Liver (tissue), 9 donors: Measurements from ENCODE around the gene SH3BP2. TPM values are rescaled to one million over a fixed set of nuclear protein-coding genes. Genes with fewer than 3 reads are reported as not detected.

Source experiments
- DNase-seq: peaks from one replicate; pipeline ENCODE4 v3.0.0-alpha.2; 2017; ENCODE audit warnings: low spot score
- H3K27ac ChIP-seq, 2 donors: one replicate each; pipeline ENCODE4 v1.7.0; 2013; ENCODE audit warnings: inconsistent platforms in 2 of 2, low read length in 2 of 2, control low read depth in 1 of 2, low read depth in 1 of 2, mild to moderate bottlenecking in 1 of 2
- H3K27me3 ChIP-seq, 4 donors: one replicate each; pipeline versions ENCODE4 v1.6.1 to v1.7.0; 2013; ENCODE audit warnings: low read length in 3 of 4, inconsistent platforms in 1 of 4, mild to moderate bottlenecking in 1 of 4, moderate library complexity in 1 of 4; ENCODE audit not compliant: control insufficient read depth in 4 of 4, insufficient read depth in 4 of 4
- H3K36me3 ChIP-seq, 4 donors: one replicate each; pipeline versions ENCODE4 v1.6.1 to v1.7.0; 2013; ENCODE audit warnings: low read length in 3 of 4, mild to moderate bottlenecking in 3 of 4, low read depth in 1 of 4, moderate library complexity in 1 of 4; ENCODE audit not compliant: control insufficient read depth in 4 of 4, insufficient read depth in 3 of 4
- H3K4me1 ChIP-seq, 4 donors: one replicate each; pipeline versions ENCODE4 v1.6.1 to v1.7.0; 2013; ENCODE audit warnings: low read length in 3 of 4, mild to moderate bottlenecking in 3 of 4, moderate library complexity in 1 of 4; ENCODE audit not compliant: control insufficient read depth in 4 of 4, insufficient read depth in 4 of 4
- H3K4me3 ChIP-seq, 3 donors: one replicate each; pipeline versions ENCODE4 v1.6.1 to v1.7.0; 2013; ENCODE audit warnings: low read length in 3 of 3, control low read depth in 1 of 3, low read depth in 1 of 3, mild to moderate bottlenecking in 1 of 3
- H3K9ac ChIP-seq, 2 donors: one replicate each; pipeline ENCODE4 v1.7.0; 2013; ENCODE audit warnings: low read length in 2 of 2, mild to moderate bottlenecking in 2 of 2, moderate library complexity in 2 of 2, control low read depth in 1 of 2, low read depth in 1 of 2
- H3K9me3 ChIP-seq, 4 donors: one replicate each; pipeline versions ENCODE4 v1.6.1 to v1.7.0; 2013; ENCODE audit warnings: low read length in 3 of 4; ENCODE audit not compliant: control insufficient read depth in 4 of 4
- EGR1 ChIP-seq, 2 donors: IDR thresholded peaks; 2 replicates each; pipeline ENCODE4 v1.6.1; 2016 to 2018; ENCODE audit warnings: antibody characterized with exemption in 2 of 2, low read depth in 2 of 2
- FOXA2 ChIP-seq: IDR thresholded peaks from 2 replicates; pipeline ENCODE4 v1.6.1; 2016; ENCODE audit warnings: antibody characterized with exemption
- GABPA ChIP-seq, 2 donors: IDR thresholded peaks in 1 of 2; conservative IDR thresholded peaks in 1 of 2; 2 replicates each; pipeline ENCODE4 v1.6.1; 2016; ENCODE audit warnings: antibody characterized with exemption in 2 of 2, mild to moderate bottlenecking in 1 of 2, moderate library complexity in 1 of 2
- HNF4A ChIP-seq, 2 donors: conservative IDR thresholded peaks; 2 replicates each; pipeline ENCODE4 v1.6.1; 2016; ENCODE audit warnings: antibody characterized with exemption in 2 of 2, mild to moderate bottlenecking in 2 of 2
- HNF4G ChIP-seq: IDR thresholded peaks from 2 replicates; pipeline ENCODE4 v1.6.1; 2016; ENCODE audit warnings: antibody characterized with exemption
- NR2F2 ChIP-seq: IDR thresholded peaks from 2 replicates; pipeline ENCODE4 v1.6.1; 2016; ENCODE audit warnings: antibody characterized with exemption
- RXRA ChIP-seq, 2 donors: IDR thresholded peaks; 2 replicates each; pipeline ENCODE4 v1.6.1; 2017 to 2018; ENCODE audit warnings: antibody characterized with exemption in 2 of 2, mild to moderate bottlenecking in 1 of 2
- SP1 ChIP-seq: IDR thresholded peaks from 2 replicates; pipeline ENCODE4 v1.6.1; 2018; ENCODE audit warnings: antibody characterized with exemption, mild to moderate bottlenecking
- TAF1 ChIP-seq: conservative IDR thresholded peaks from 2 replicates; pipeline ENCODE4 v1.6.1; 2016; ENCODE audit warnings: antibody characterized with exemption, mild to moderate bottlenecking
- YY1 ChIP-seq: IDR thresholded peaks from 2 replicates; pipeline ENCODE4 v1.6.1; 2016; ENCODE audit warnings: antibody characterized with exemption, mild to moderate bottlenecking
- WGBS: extraction: QIAGEN DNeasy Blood & Tissue Kit; methylation state at CpG from one replicate; pipeline ENCODE4 v1.1.7; 2013; 5-methylcytosine and 5-hydroxymethylcytosine counted together
- polyA plus RNA-seq, 2 donors: library from polyadenylated mRNA; stranded (reverse) in 1 of 2; unstranded in 1 of 2; fragments of 200-250 nt in 1 of 2; fragments of >200 nt in 1 of 2; fragmentation: Nextera tagmentation in 1 of 2; extraction: Ambion mirVana in 1 of 2; gene quantifications; one replicate each; pipeline versions ENCODE4 v1.2.1 to v1.2.3, GENCODE V29; 2013 to 2015
- total RNA-seq, 2 donors: library from RNA; depleted of rRNA; stranded (reverse); fragments of >200 nt; gene quantifications; one replicate each; pipeline ENCODE4 v1.2.3, GENCODE V29; 2014
- TF ChIP-seq, protein P1 (sequence below): IDR thresholded peaks from 2 replicates; pipeline ENCODE4 v1.6.1; 2016; ENCODE audit warnings: antibody characterized with exemption
- TF ChIP-seq, protein P2 (sequence below): IDR thresholded peaks from 2 replicates; pipeline ENCODE4 v1.6.1; 2016; ENCODE audit warnings: antibody characterized with exemption
- TF ChIP-seq, protein P3 (sequence below): IDR thresholded peaks from 2 replicates; pipeline ENCODE4 v1.6.1; 2016; ENCODE audit warnings: antibody characterized with exemption
- TF ChIP-seq, protein P4 (sequence below): fragments of 150-350 bp; IDR thresholded peaks from 2 replicates; pipeline ENCODE4 v1.5.1; 2017; ENCODE audit warnings: improper control_type of control experiment, low read depth, low read length; ENCODE audit not compliant: missing input control
- TF ChIP-seq, protein P5 (sequence below): IDR thresholded peaks from 2 replicates; pipeline ENCODE4 v1.6.1; 2016; ENCODE audit warnings: antibody characterized with exemption, mild to moderate bottlenecking
- donor health status: healthy.
- donor health status: healthy.
- donor health status: healthy.
- donor health status: healthy.
- donor health status: healthy.

Gene SH3BP2
- total and polyA plus RNA-seq, 4 donors: 17.9 to 80.2 (median 38.5) TPM

DNA sequence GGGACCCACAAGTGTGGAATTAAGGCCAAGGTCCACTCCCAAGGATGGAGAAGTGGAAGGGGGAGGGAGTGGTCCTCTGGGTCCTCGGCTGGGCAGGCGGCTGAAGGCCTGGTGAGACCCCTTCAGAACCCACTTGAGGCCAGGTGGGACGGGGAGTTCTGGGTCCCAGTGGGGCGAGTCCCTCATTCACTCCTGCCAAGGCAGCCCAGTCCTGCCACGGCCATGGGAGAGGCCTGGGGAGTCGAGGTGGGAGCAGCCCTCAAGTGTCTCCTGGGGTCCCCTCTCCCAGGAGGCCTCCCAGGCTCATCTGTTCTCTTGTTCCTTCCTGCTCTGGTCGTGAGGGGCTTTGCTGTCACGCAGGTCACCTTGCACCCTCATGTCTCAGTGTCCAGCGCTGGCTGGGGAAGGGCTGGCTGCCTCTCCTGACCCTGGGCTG is 6.1 kb upstream of the SH3BP2 start:
- Histone ChIP-seq H3K9ac (no peak overlapping the region), H3K27ac (no peak overlapping the region), H3K4me1 (peaks cover 22 to 36% (median 27%) of the 10 kb centered on the region in 4 donors), H3K9me3 (no peaks in the 10 kb centered on the region), H3K36me3 (no peaks in the 10 kb centered on the region), H3K27me3 (no peaks in the 10 kb centered on the region), H3K4me3 (no peak overlapping the region)
- no peak for DNase-seq
- TF ChIP-seq, protein P1, sequence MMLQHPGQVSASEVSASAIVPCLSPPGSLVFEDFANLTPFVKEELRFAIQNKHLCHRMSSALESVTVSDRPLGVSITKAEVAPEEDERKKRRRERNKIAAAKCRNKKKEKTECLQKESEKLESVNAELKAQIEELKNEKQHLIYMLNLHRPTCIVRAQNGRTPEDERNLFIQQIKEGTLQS: no peak
- no peak for TF ChIP-seq SP1
- no peak for TF ChIP-seq TAF1
- TF ChIP-seq GABPA (IDR thresholded peaks at IDR 0.05 in 1 of 2, conservative IDR thresholded peaks at IDR 0.05 in 1 of 2): no peak
- no peak for TF ChIP-seq HNF4A (conservative IDR thresholded peaks at IDR 0.05)
- TF ChIP-seq EGR1 (IDR thresholded peaks at IDR 0.05; ENCODE audit: low read depth in 2 of 2): no peak
- 87% methylated on average over 9 of the region's 9 CpGs for WGBS

DNA sequence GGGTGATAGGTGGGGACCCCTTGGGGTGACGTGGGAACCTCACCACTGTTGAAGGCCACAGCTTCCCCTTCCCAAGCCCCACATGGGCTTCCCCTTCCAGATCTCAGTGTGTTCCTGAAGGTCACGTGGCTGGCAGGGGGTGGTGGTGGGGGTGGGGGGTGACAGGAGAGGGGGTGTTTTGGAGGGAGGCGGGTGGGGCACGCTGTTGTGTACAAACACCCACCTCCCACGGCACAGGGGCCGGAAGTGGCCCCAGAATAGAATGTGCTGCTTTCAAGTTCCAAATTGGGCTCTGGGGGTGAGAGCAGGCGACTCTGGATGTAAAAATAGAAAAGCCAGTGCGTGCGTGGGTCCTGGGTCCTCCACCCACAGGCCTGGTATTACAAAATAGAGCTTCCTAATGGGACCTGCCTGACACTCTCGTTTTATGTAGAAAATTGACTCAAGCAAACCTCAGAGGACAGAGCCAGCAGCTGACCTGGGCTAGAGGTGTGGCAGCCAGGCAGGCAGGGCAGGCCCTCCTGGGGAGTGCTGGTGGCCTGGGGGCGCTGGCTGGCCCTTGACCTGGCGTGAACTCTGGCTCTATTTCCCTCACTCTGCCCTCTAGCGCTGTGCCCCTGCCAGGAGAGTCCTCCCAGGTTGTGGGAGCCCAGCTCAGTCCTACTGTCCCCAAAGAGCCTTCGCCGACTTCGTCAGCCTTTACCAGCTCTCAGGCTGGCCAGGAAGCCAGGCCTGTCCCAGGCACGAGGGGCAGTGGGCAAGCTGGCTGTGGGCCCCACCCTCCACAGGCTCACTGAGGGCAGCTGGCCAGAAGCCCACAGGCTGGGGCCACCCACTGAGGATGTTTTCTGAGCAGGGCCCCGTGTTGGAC is 5.4 kb upstream of the SH3BP2 start:
- 72% methylated on average over 18 of the region's 18 CpGs for WGBS
- Histone ChIP-seq H3K9me3 (no peaks in the 10 kb centered on the region), H3K27me3 (no peaks in the 10 kb centered on the region), H3K27ac (peak overlapping the region in 1 of 2 donors; percentile 52), H3K36me3 (no peaks in the 10 kb centered on the region), H3K4me1 (peaks cover 25 to 42% (median 33%) of the 10 kb centered on the region in 4 donors), H3K9ac (no peak overlapping the region), H3K4me3 (no peak overlapping the region)
- peak in 1 of 2 donors; percentile 11 for TF ChIP-seq RXRA (IDR thresholded peaks at IDR 0.05)
- TF ChIP-seq, protein P2, sequence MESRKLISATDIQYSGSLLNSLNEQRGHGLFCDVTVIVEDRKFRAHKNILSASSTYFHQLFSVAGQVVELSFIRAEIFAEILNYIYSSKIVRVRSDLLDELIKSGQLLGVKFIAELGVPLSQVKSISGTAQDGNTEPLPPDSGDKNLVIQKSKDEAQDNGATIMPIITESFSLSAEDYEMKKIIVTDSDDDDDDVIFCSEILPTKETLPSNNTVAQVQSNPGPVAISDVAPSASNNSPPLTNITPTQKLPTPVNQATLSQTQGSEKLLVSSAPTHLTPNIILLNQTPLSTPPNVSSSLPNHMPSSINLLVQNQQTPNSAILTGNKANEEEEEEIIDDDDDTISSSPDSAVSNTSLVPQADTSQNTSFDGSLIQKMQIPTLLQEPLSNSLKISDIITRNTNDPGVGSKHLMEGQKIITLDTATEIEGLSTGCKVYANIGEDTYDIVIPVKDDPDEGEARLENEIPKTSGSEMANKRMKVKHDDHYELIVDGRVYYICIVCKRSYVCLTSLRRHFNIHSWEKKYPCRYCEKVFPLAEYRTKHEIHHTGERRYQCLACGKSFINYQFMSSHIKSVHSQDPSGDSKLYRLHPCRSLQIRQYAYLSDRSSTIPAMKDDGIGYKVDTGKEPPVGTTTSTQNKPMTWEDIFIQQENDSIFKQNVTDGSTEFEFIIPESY: no peak
- TF ChIP-seq, protein P3, sequence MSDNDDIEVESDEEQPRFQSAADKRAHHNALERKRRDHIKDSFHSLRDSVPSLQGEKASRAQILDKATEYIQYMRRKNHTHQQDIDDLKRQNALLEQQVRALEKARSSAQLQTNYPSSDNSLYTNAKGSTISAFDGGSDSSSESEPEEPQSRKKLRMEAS: no peak
- peak; percentile 35 for DNase-seq

DNA sequence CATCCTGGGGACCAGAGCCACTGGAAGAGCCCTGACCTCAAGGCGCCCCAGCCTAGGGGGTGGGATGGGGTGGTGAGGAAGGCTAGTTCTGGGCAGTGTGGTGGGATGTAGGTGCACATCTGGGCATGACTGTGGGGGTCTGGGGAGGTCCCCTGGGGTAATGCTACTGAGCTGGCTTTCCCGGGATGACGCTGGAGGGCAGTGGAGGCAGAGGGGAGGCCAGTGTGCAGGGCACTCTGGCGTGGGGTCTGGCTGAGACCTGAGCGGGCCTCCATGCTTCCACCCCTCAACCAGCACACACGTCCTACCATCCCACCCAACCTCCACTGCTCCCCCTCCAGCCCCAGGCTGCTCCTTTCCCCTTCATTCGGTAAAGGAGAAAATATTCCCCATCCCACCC is 4.8 kb upstream of the SH3BP2 start:
- no peaks in the 10 kb centered on the region for H3K27me3 ChIP-seq
- no peak for DNase-seq
- no peak overlapping the region for H3K4me3 ChIP-seq
- no peaks in the 10 kb centered on the region for H3K36me3 ChIP-seq
- no peak overlapping the region for H3K9ac ChIP-seq
- H3K27ac ChIP-seq: peak overlapping the region in 1 of 2 donors; percentile 52
- no peaks in the 10 kb centered on the region for H3K9me3 ChIP-seq
- TF ChIP-seq, protein P4, sequence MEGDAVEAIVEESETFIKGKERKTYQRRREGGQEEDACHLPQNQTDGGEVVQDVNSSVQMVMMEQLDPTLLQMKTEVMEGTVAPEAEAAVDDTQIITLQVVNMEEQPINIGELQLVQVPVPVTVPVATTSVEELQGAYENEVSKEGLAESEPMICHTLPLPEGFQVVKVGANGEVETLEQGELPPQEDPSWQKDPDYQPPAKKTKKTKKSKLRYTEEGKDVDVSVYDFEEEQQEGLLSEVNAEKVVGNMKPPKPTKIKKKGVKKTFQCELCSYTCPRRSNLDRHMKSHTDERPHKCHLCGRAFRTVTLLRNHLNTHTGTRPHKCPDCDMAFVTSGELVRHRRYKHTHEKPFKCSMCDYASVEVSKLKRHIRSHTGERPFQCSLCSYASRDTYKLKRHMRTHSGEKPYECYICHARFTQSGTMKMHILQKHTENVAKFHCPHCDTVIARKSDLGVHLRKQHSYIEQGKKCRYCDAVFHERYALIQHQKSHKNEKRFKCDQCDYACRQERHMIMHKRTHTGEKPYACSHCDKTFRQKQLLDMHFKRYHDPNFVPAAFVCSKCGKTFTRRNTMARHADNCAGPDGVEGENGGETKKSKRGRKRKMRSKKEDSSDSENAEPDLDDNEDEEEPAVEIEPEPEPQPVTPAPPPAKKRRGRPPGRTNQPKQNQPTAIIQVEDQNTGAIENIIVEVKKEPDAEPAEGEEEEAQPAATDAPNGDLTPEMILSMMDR: no peak
- no peak for TF ChIP-seq FOXA2
- no peak for TF ChIP-seq NR2F2
- no peak for TF ChIP-seq YY1
- no peak for TF ChIP-seq TAF1
- TF ChIP-seq, protein P5, sequence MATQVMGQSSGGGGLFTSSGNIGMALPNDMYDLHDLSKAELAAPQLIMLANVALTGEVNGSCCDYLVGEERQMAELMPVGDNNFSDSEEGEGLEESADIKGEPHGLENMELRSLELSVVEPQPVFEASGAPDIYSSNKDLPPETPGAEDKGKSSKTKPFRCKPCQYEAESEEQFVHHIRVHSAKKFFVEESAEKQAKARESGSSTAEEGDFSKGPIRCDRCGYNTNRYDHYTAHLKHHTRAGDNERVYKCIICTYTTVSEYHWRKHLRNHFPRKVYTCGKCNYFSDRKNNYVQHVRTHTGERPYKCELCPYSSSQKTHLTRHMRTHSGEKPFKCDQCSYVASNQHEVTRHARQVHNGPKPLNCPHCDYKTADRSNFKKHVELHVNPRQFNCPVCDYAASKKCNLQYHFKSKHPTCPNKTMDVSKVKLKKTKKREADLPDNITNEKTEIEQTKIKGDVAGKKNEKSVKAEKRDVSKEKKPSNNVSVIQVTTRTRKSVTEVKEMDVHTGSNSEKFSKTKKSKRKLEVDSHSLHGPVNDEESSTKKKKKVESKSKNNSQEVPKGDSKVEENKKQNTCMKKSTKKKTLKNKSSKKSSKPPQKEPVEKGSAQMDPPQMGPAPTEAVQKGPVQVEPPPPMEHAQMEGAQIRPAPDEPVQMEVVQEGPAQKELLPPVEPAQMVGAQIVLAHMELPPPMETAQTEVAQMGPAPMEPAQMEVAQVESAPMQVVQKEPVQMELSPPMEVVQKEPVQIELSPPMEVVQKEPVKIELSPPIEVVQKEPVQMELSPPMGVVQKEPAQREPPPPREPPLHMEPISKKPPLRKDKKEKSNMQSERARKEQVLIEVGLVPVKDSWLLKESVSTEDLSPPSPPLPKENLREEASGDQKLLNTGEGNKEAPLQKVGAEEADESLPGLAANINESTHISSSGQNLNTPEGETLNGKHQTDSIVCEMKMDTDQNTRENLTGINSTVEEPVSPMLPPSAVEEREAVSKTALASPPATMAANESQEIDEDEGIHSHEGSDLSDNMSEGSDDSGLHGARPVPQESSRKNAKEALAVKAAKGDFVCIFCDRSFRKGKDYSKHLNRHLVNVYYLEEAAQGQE: no peak
- TF ChIP-seq HNF4G: no peak
- no peak for TF ChIP-seq SP1
- 90% methylated on average over 7 of the region's 7 CpGs for WGBS
- peaks cover 27 to 44% (median 34%) of the 10 kb centered on the region in 4 donors for H3K4me1 ChIP-seq
